NB4 (cell line): ENCODE data around the gene IWS1.

Source experiments
- DNase-seq: peaks from one replicate; pipeline ENCODE4 v3.0.0; 2010; ENCODE audit warnings: low read depth
- H3K4me3 ChIP-seq: one replicate; pipeline ENCODE4 v1.5.1; 2011; ENCODE audit warnings: mild to moderate bottlenecking, low read depth, low read length, moderate library complexity
- MAX ChIP-seq: IDR thresholded peaks from 2 replicates; pipeline ENCODE4 v1.6.1; 2011; ENCODE audit warnings: low read depth, low read length
- MYC ChIP-seq: IDR thresholded peaks from 2 replicates; pipeline ENCODE4 v1.6.1; 2011; ENCODE audit warnings: low read depth, low read length
- POLR2A ChIP-seq: IDR thresholded peaks from 2 replicates; pipeline ENCODE4 v1.6.1; 2011; ENCODE audit warnings: mild to moderate bottlenecking; ENCODE audit not compliant: insufficient read length; ENCODE audit errors: extremely low read depth
- TF ChIP-seq, protein P1 (sequence below): IDR thresholded peaks from one replicate; pipeline ENCODE4 v1.5.1; 2012; ENCODE audit warnings: low read depth, low read length

IWS1 gene

DNA sequence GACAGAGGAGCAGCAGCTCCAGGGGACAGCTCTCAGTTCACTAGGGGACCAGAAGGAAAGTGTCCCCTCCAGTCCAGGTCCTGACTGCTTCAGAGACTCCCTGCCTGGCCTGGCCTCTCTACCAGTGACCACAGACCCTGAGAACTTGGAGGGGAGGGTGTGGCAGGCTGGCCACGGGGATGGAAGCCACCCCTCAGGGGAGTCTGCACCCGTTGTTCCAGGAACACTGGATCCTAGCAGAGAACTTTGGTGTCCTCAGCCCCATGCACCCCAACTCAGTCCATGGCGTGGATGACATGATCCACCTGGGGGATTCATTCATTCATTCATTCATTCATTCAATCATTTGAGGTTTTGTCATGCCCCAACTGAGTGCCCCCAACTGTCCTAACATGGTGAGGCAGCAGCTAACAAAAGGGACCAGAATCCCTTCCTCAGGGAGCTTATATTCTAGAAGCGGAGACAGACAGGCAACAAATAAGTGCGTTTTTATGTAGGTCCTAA is 41.1 kb upstream of the IWS1 start:
- no peak for DNase-seq
- TF ChIP-seq, protein P1, sequence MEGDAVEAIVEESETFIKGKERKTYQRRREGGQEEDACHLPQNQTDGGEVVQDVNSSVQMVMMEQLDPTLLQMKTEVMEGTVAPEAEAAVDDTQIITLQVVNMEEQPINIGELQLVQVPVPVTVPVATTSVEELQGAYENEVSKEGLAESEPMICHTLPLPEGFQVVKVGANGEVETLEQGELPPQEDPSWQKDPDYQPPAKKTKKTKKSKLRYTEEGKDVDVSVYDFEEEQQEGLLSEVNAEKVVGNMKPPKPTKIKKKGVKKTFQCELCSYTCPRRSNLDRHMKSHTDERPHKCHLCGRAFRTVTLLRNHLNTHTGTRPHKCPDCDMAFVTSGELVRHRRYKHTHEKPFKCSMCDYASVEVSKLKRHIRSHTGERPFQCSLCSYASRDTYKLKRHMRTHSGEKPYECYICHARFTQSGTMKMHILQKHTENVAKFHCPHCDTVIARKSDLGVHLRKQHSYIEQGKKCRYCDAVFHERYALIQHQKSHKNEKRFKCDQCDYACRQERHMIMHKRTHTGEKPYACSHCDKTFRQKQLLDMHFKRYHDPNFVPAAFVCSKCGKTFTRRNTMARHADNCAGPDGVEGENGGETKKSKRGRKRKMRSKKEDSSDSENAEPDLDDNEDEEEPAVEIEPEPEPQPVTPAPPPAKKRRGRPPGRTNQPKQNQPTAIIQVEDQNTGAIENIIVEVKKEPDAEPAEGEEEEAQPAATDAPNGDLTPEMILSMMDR = no peak
- no peak for TF ChIP-seq MAX
- no peak for TF ChIP-seq POLR2A
- TF ChIP-seq MYC = no peak

GRCh38 chr2:127566576-127566975 is 40.3 kb upstream of the IWS1 start:
- DNase-seq = no peak
- H3K4me3 ChIP-seq = no peak overlapping the region
- TF ChIP-seq, protein P1 = no peak
- TF ChIP-seq MYC (no peak), MAX (no peak)

More for the DNA sequence above, 41.1 kb upstream of the IWS1 start:
- no peak overlapping the region for H3K4me3 ChIP-seq

DNA sequence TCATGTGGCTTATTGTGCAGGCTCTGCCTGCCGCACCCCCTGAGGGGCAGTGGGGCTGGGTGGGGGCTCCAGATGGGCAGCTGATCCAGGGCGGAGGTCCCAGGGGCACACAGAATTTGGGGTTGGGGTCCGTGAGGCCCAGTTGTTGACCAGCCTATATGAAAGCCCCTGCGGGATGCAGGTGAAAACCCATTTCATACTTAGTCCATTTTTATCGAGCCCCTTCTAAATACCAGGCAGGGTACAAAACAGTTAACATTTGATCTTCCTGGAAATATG is 39.8 kb upstream of the IWS1 start:
- no peak overlapping the region for H3K4me3 ChIP-seq
- no peak for TF ChIP-seq MYC
- no peak for TF ChIP-seq POLR2A
- TF ChIP-seq, protein P1 = no peak
- no peak for TF ChIP-seq MAX
- no peak for DNase-seq

DNA sequence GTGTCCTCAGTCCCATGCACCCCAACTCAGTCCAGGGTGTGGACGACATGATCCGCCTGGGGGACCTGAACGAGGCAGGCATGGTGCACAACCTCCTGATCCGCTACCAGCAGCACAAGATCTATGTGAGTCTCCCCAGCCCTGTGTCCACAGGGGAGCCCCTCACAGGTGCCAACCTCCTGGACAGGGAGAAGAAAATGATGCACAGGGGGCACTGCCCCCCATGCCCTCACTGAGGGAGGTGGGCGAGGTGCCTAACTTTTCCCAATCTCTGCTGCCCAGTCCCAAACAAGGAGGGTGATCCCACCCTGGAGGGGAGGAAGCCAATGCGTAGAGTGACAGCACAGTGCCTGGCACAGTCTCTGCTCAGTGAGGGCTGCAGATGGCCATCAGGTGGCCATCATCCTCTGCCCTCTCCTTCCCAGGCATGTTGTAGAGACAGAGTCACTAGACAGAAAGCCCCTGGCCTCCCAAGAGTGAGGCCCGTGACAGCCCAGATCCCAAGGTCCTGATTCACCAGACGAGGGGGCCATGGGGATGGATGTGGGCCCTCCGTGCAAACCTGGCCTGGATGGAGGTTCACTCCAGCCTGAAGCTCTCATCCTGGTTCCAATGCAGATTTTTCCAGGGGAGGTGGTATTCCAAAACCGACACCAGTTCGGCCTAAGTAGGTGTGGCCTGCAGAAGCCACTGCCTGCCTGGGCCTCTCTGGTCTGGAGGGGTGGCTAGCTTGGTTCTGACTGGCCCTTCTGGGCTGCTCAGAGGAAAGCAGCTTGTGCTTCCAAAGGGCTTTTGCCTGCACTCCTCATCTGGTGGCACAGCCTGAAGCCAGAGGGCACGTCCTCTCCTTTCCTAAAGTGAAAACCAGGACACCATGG is 39.2 kb upstream of the IWS1 start:
- TF ChIP-seq POLR2A = no peak
- TF ChIP-seq, protein P1 = no peak
- TF ChIP-seq MYC = no peak
- no peak for TF ChIP-seq MAX
- DNase-seq = no peak
- H3K4me3 ChIP-seq = no peak overlapping the region

DNA sequence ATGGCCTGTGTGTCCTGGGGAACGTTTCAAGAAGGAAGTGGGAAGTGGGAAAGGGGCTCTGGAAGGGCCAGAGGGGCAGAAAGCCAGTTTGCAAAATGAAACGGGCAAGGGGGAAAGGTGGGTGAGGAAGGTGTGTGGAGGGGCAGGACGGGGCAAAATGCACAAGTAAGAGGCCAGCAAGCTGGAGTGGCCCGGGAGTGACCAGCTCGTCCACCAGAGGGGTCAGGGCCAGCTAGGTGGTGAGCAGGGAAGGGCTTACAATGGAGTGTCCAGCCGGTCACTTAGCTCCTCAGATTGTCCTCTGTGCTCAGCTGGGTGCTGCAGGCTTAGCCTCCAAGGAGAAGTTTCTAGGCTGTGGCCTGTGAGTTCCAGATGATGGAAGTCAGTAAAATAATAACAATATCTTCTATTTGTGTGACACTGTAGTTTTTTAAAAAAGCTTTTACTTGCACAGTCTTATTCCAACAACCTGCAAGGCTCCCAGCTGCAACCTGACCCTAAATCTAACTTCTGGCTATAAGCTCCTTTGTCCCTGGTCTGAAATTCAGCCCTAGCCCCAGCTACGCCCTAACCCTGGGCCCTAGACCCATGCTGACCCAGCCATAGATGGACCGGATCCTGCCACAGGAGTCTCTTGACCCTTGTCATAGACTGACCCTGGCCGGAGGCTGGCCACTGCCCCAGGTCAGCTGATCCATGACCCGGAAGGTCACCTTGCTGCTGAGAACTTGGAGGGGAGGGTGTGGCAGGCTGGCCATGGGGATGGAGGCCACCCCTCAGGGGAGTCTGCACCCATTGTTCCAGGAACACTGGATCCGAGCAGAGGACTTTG is 38.4 kb upstream of the IWS1 start:
- no peak overlapping the region for H3K4me3 ChIP-seq
- TF ChIP-seq, protein P1 = no peak
- TF ChIP-seq POLR2A = no peak
- TF ChIP-seq MAX = no peak
- TF ChIP-seq MYC = no peak

More for the DNA sequence above, 38.4 kb upstream of the IWS1 start:
- no peak for DNase-seq
